Cerebellar cortex (tissue), 1 donor: ENCODE results near the gene ANP32E.

Experiments used
- DNase-seq: peaks from one replicate; pipeline ENCODE4 v3.0.0-alpha.2; 2015; ENCODE audit warnings: low spot score

Gene ANP32E

DNA sequence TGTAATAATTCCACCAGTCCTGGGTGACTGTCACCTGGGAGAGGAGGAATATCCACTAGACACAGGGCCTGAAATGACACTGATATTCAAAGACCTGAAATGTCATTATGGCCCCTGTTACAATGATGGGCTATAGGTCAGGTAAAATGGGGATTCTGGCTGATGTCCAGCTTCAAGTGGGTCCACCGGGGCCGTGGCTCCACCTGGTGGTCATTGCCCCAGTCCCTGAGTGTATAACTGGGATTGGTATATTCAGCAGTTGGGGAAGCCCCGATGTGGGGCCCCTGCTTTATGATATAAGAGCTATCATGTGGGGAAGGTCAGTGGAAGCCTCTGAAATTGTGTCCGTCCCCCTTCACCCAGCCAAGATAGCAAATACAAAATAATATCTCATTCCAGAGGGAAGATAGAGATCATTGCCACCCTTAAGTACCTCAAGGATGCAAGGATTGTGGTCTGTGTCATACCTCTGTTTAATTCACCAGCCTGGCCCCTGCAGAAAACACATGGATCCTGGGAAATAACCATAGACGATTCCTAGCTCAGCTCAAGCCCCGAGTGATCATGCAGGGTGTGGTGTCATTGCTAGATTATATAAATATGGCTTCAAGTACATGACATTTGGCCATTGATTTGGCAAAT, 66.8 kb downstream of the ANP32E start:
- DNase-seq: peak; percentile 82
